Ascending aorta (tissue), 2 donors: ENCODE measurements around the gene INTS6L. TPM values are rescaled to one million over a fixed set of nuclear protein-coding genes. Genes with fewer than 3 reads are reported as not detected.

Source experiments
- DNase-seq, 2 donors: peaks; one replicate each; pipeline ENCODE4 v3.0.0-alpha.2; 2019; ENCODE audit warnings: low spot score in 2 of 2
- H3K27ac ChIP-seq, 2 donors: fragments of 200-600 bp; sonication (generic); one replicate each; pipeline ENCODE4 v1.5.1; 2016 to 2017; ENCODE audit warnings: mild to moderate bottlenecking in 1 of 2
- H3K27me3 ChIP-seq: fragments of 200-600 bp; sonication (generic); one replicate; pipeline ENCODE4 v1.5.1; 2017
- H3K36me3 ChIP-seq, 2 donors: fragments of 200-600 bp; sonication (generic); one replicate each; pipeline ENCODE4 v1.5.1; 2016
- H3K4me1 ChIP-seq, 2 donors: fragments of 200-600 bp; sonication (generic); one replicate each; pipeline ENCODE4 v1.5.1; 2016 to 2017; ENCODE audit warnings: mild to moderate bottlenecking in 1 of 2
- H3K4me3 ChIP-seq, 2 donors: fragments of 200-600 bp; sonication (generic); one replicate each; pipeline ENCODE4 v1.5.1; 2016 to 2017; ENCODE audit warnings: mild to moderate bottlenecking in 1 of 2
- H3K9me3 ChIP-seq, 2 donors: fragments of 200-600 bp; sonication (generic); one replicate each; pipeline ENCODE4 v1.5.1; 2016
- CTCF ChIP-seq, 3 experiments: fragments of 200-600 bp in 2 of 3; fragments of 450-650 bp in 1 of 3; sonication (generic) in 2 of 3; IDR thresholded peaks; one replicate each; pipeline ENCODE4 v1.5.1; 2016 to 2019; ENCODE audit warnings: antibody characterized with exemption in 3 of 3, mild to moderate bottlenecking in 1 of 3, moderate library complexity in 1 of 3
- intact Hi-C: fragments of 100-400 bp; cut with DNase I; formaldehyde crosslinking; loops from one replicate; pipeline ENCODE4 v1.15.1; 2023
- total RNA-seq: library from RNA; depleted of rRNA; stranded (reverse); fragments of >200 nt; gene quantifications from one replicate; pipeline ENCODE4 v1.1.0, GENCODE V29; 2016

Gene INTS6L
- total RNA-seq, 1 donor from 2014 or later: 11.9 TPM

DNA sequence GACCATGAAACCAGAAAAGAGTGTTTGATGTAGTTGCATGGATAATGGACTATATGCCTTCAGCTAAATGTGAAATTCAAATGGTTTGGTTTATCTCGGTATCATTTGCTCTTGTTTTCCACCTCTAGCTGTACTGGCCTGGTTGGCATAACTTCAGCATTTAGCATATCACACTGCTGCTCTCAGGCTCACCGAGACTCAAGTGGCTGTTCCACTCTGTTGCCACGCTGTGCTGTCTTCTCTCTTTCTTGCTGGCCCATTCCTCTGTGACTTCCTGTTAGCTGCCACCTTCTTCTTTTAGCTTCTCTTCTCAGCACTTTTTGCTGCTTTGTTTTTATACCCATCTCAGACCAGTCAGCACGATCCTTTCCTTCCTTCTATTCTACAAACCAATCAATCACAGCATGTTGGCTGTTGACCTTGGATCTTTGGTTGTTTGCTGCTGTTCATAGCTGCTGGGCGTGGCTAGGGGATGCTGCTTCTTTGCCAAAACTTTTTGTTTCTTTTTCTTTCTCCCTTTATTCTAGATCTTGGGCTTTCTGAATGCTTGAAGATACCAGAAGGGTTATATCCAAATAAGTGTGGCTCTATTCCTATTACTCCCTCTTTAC, 24.0 kb downstream of the INTS6L start:
- peaks cover 0 to 4% of the 10 kb centered on the region in 2 donors for H3K36me3 ChIP-seq
- DNase-seq: no peak
- peak overlapping the region in 1 of 2 donors; percentile 19 for H3K4me3 ChIP-seq
- peak overlapping the region in 1 of 2 donors; percentile 6 for H3K27ac ChIP-seq
- intact Hi-C loops: no loop called here
- TF ChIP-seq CTCF (IDR thresholded peaks at IDR 0.05): no peak
- H3K27me3 ChIP-seq: no peaks in the 10 kb centered on the region
- H3K4me1 ChIP-seq: no peaks in the 10 kb centered on the region
- H3K9me3 ChIP-seq: no peaks in the 10 kb centered on the region

DNA sequence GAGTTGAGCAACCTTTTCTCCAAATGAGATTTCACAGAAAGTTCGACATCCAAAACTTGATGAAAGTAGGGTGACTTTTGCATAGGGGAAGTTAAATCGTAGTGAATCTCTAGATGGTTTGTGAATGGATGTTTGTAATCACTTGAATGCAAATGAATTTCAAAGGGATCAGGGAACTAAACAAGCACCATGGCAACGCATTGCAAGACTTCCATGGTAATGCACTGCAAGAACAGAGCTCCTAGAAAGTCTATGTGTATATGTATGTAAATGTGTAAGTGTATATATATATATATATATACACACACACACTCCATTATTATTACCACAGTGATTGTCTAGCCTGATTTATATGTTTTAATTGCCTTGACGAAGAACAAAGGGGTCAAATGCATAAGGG, 27.3 kb downstream of the INTS6L start:
- no peak for DNase-seq
- Histone ChIP-seq H3K9me3 (no peaks in the 10 kb centered on the region), H3K4me1 (no peaks in the 10 kb centered on the region), H3K27ac (no peak overlapping the region), H3K27me3 (no peaks in the 10 kb centered on the region), H3K4me3 (no peak overlapping the region), H3K36me3 (peaks cover 0 to 4% of the 10 kb centered on the region in 2 donors)
- intact Hi-C loops: no loop called here
- no peak for TF ChIP-seq CTCF (IDR thresholded peaks at IDR 0.05)

DNA sequence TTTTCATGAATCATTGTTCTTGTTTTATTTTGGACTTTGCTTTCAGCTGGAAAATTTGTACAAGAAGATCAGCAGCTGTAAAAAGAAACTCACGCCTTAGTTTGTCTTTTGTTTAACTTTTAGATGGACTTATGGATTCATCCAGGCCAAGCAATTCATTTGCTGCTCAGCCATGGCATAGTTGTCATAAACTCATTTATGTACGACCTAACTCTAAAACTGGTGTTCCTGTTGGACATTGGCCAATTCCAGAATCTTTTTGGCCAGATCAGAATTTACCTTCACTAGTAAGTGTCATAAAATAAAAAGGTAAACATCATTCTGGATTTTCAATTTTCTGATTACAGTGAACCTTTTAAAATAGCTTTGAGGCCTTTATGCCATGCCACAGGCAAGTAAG, 29.1 kb downstream of the INTS6L start:
- Histone ChIP-seq H3K4me1 (no peaks in the 10 kb centered on the region), H3K9me3 (no peaks in the 10 kb centered on the region), H3K27me3 (no peaks in the 10 kb centered on the region), H3K36me3 (peaks cover 0 to 4% of the 10 kb centered on the region in 2 donors), H3K27ac (no peak overlapping the region), H3K4me3 (no peak overlapping the region)
- no peak for TF ChIP-seq CTCF (IDR thresholded peaks at IDR 0.05)
- DNase-seq: no peak
- intact Hi-C loops: no loop called here

DNA sequence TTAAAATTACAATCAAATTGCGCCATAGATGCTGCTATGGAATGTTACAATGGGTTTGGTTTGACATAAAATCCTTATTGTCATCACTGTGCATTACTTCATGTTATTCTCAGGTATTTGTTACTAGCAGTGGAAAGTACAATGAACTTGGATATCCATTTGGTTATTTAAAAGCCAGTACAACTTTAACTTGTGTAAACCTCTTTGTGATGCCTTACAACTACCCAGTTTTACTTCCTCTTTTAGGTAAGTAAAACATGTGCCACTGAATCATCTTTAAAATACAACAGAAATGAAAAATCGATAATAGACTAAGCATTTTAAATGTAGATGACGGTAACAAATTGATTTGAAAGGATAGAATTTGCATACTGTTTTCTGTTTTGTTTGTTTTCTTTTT, 35.6 kb downstream of the INTS6L start:
- no peaks in the 10 kb centered on the region for H3K27me3 ChIP-seq
- DNase-seq: no peak
- H3K4me1 ChIP-seq: no peaks in the 10 kb centered on the region
- no peak overlapping the region for H3K27ac ChIP-seq
- no peaks in the 10 kb centered on the region for H3K9me3 ChIP-seq
- TF ChIP-seq CTCF (IDR thresholded peaks at IDR 0.05): no peak
- peaks cover 0 to 5% of the 10 kb centered on the region in 2 donors for H3K36me3 ChIP-seq
- H3K4me3 ChIP-seq: no peak overlapping the region
- intact Hi-C loops: no loop called here

GRCh38 chrX:135557344-135557743, 36.9 kb downstream of the INTS6L start:
- no peak overlapping the region for H3K4me3 ChIP-seq
- H3K36me3 ChIP-seq: peaks cover 0 to 5% of the 10 kb centered on the region in 2 donors
- no peak for DNase-seq
- H3K27me3 ChIP-seq: no peaks in the 10 kb centered on the region
- no peaks in the 10 kb centered on the region for H3K4me1 ChIP-seq
- TF ChIP-seq CTCF (IDR thresholded peaks at IDR 0.05): no peak
- no peak overlapping the region for H3K27ac ChIP-seq
- no peaks in the 10 kb centered on the region for H3K9me3 ChIP-seq
- intact Hi-C loops: no loop called here

- intact Hi-C loops: loop anchor here (2.0 kb wide), 1 partner anchor 88 kb away; no protein-coding TSS in a partner anchor
- no peak overlapping the region for H3K4me3 ChIP-seq
- no peaks in the 10 kb centered on the region for H3K9me3 ChIP-seq
- H3K27me3 ChIP-seq: no peaks in the 10 kb centered on the region
- TF ChIP-seq CTCF (IDR thresholded peaks at IDR 0.05): peak in 2 of 3 experiments; percentile 30 to 44
- H3K36me3 ChIP-seq: no peaks in the 10 kb centered on the region
- no peak overlapping the region for H3K27ac ChIP-seq
- DNase-seq: no peak
- H3K4me1 ChIP-seq: no peaks in the 10 kb centered on the region
These were observed 52.0 kb downstream of the INTS6L start for GRCh38 chrX:135572436-135572835.
